H1 (cell line): ENCODE data around the gene SPHKAP. TPM values are rescaled to one million over a fixed set of nuclear protein-coding genes. Genes with fewer than 3 reads are reported as not detected.

Source experiments
- CTCF ChIA-PET: fragments of 300-600 bp; sonication (Branson Sonifier 250); formaldehyde crosslinking; loops from one replicate; lab custom pipeline; 2021; ENCODE audit not compliant: partially characterized antibody; lab: Charles Lee
- POLR2A ChIA-PET: fragments of 300-600 bp; sonication (Branson Sonifier 250); formaldehyde crosslinking; loops from one replicate; lab custom pipeline; 2021; ENCODE audit warnings: inconsistent platforms; ENCODE audit not compliant: partially characterized antibody; lab: Charles Lee
- DNase-seq, 2 experiments: peaks; one replicate each; pipeline versions ENCODE4 v3.0.0 to v3.0.0-alpha.2; 2010 to 2022; ENCODE audit warnings: low spot score in 2 of 2, low read depth in 1 of 2, mixed read lengths in 1 of 2
- FAIRE-seq: peaks from 2 replicates; lab custom pipeline; 2011; peaks lifted over from hg19 to GRCh38; lab: Jason Lieb, UNC
- H2AFZ ChIP-seq: 2 replicates; pipeline ENCODE4 v1.8.1; 2012; ENCODE audit warnings: low read length, inconsistent platforms
- H2AK5ac ChIP-seq: 2 replicates; pipeline ENCODE4 v1.6.1; 2013; ENCODE audit warnings: low read depth, low read length
- H2BK120ac ChIP-seq: replicated peaks from 2 replicates; pipeline ENCODE3; 2013; ENCODE audit warnings: low read depth, low read length, inconsistent platforms
- H2BK12ac ChIP-seq: 2 replicates; pipeline ENCODE4 v1.6.1; 2013; ENCODE audit warnings: low read depth, low read length
- H2BK15ac ChIP-seq: 2 replicates; pipeline ENCODE4 v1.6.1; 2013; ENCODE audit warnings: low read length
- H2BK20ac ChIP-seq: 2 replicates; pipeline ENCODE4 v1.6.1; 2013; ENCODE audit warnings: low read length
- H2BK5ac ChIP-seq: 2 replicates; pipeline ENCODE4 v1.6.1; 2013; ENCODE audit warnings: low read depth, low read length
- H3K14ac ChIP-seq: 2 replicates; pipeline ENCODE4 v1.6.1; 2013; ENCODE audit warnings: inconsistent platforms; ENCODE audit not compliant: insufficient read length
- H3K18ac ChIP-seq: 2 replicates; pipeline ENCODE4 v1.6.1; 2013; ENCODE audit warnings: low read length; ENCODE audit errors: extremely low read depth
- H3K23ac ChIP-seq: 2 replicates; pipeline ENCODE4 v1.6.1; 2013; ENCODE audit warnings: inconsistent platforms; ENCODE audit not compliant: insufficient read length
- H3K23me2 ChIP-seq: 2 replicates; pipeline ENCODE4 v1.6.1; 2013; ENCODE audit warnings: low read depth, low read length
- H3K27ac ChIP-seq: 2 replicates; pipeline ENCODE4 v1.6.1; 2011; ENCODE audit warnings: low read depth, low read length, inconsistent platforms
- H3K27me3 ChIP-seq, 4 experiments: replicated peaks in 1 of 4; 1 replicate in 1 of 4; 2 replicates in 3 of 4; pipeline versions ENCODE4 v1.6.1 to v1.8.1; 2011 to 2013; ENCODE audit warnings: low read length in 3 of 4, mild to moderate bottlenecking in 3 of 4, inconsistent platforms in 2 of 4, mixed read lengths in 2 of 4, moderate library complexity in 1 of 4; ENCODE audit not compliant: control insufficient read depth in 3 of 4, insufficient read depth in 3 of 4; ENCODE audit errors: extremely low read depth in 1 of 4
- H3K36me3 ChIP-seq, 4 experiments: 2 replicates each; pipeline versions ENCODE4 v1.6.1 to v1.8.1; 2011 to 2013; ENCODE audit warnings: mild to moderate bottlenecking in 4 of 4, low read length in 3 of 4, moderate library complexity in 2 of 4, control low read depth in 1 of 4, inconsistent platforms in 1 of 4; ENCODE audit not compliant: insufficient read depth in 4 of 4, control insufficient read depth in 2 of 4
- H3K4ac ChIP-seq: replicated peaks from 2 replicates; pipeline ENCODE3; 2013; ENCODE audit warnings: low read length, low read depth, mixed read lengths, inconsistent platforms; ENCODE audit not compliant: insufficient read length
- H3K4me1 ChIP-seq, 4 experiments: replicated peaks in 1 of 4; 1 replicate in 1 of 4; 2 replicates in 3 of 4; pipeline versions ENCODE4 v1.6.1 to v1.8.1; 2011 to 2013; ENCODE audit warnings: low read length in 3 of 4, inconsistent platforms in 2 of 4, mixed read lengths in 1 of 4; ENCODE audit not compliant: insufficient read depth in 4 of 4, control insufficient read depth in 3 of 4
- H3K4me2 ChIP-seq, 2 experiments: 2 replicates each; pipeline versions ENCODE4 v1.6.1 to v1.8.1; 2011 to 2013; ENCODE audit warnings: low read depth in 2 of 2, low read length in 2 of 2, control low read depth in 1 of 2, inconsistent platforms in 1 of 2, mild to moderate bottlenecking in 1 of 2; ENCODE audit not compliant: insufficient read depth in 1 of 2
- H3K4me3 ChIP-seq, 4 experiments: fragments of 200-600, 300-600 bp in 1 of 4; sonication (generic), shearing (Covaris generic), sonication (Bioruptor Twin) in 1 of 4; 2 replicates each; pipeline versions ENCODE4 v1.5.1 to v1.8.1; 2011 to 2016; ENCODE audit warnings: low read length in 4 of 4, low read depth in 3 of 4, control low read depth in 2 of 4, inconsistent platforms in 2 of 4, mild to moderate bottlenecking in 2 of 4, mixed read lengths in 1 of 4, moderate library complexity in 1 of 4; ENCODE audit not compliant: insufficient read depth in 2 of 4; ENCODE audit errors: extremely low read depth in 1 of 4
- H3K56ac ChIP-seq: replicated peaks from 2 replicates; pipeline ENCODE3; 2013; ENCODE audit warnings: low read depth, mild to moderate bottlenecking, mixed read lengths, low read length, inconsistent platforms; ENCODE audit not compliant: insufficient read length
- H3K79me1 ChIP-seq: 2 replicates; pipeline ENCODE4 v1.6.1; 2013; ENCODE audit warnings: low read depth, low read length, control low read depth
- H3K79me2 ChIP-seq, 2 experiments: 2 replicates each; pipeline versions ENCODE4 v1.6.1 to v1.8.1; 2012 to 2013; ENCODE audit warnings: low read length in 2 of 2, mild to moderate bottlenecking in 2 of 2, inconsistent platforms in 1 of 2; ENCODE audit not compliant: insufficient read depth in 2 of 2, control insufficient read depth in 1 of 2
- H3K9ac ChIP-seq, 4 experiments: replicated peaks in 1 of 4; 1 replicate in 1 of 4; 2 replicates in 3 of 4; pipeline versions ENCODE4 v1.6.1 to v1.8.1; 2011 to 2013; ENCODE audit warnings: low read depth in 3 of 4, low read length in 3 of 4, control low read depth in 2 of 4, mild to moderate bottlenecking in 2 of 4, moderate library complexity in 2 of 4, inconsistent platforms in 1 of 4; ENCODE audit errors: extremely low read depth in 1 of 4
- H3K9me3 ChIP-seq, 2 experiments: 2 replicates each; pipeline versions ENCODE4 v1.6.1 to v1.8.1; 2012 to 2013; ENCODE audit warnings: mild to moderate bottlenecking in 2 of 2, moderate library complexity in 2 of 2, control low read depth in 1 of 2, inconsistent platforms in 1 of 2, low read depth in 1 of 2, low read length in 1 of 2, mixed read lengths in 1 of 2; ENCODE audit not compliant: insufficient read depth in 2 of 2
- H4K20me1 ChIP-seq, 2 experiments: replicated peaks in 1 of 2; 2 replicates each; pipeline versions ENCODE3 to v1.8.1; 2011 to 2013; ENCODE audit warnings: inconsistent platforms in 2 of 2, low read length in 2 of 2, mild to moderate bottlenecking in 1 of 2; ENCODE audit not compliant: insufficient read depth in 2 of 2, control insufficient read depth in 1 of 2
- H4K5ac ChIP-seq: 2 replicates; pipeline ENCODE4 v1.6.1; 2013; ENCODE audit warnings: low read length, low read depth, mixed read lengths, inconsistent platforms; ENCODE audit not compliant: insufficient read length
- H4K8ac ChIP-seq: 2 replicates; pipeline ENCODE4 v1.8.0; 2013; ENCODE audit warnings: mild to moderate bottlenecking, moderate library complexity, low read length, inconsistent platforms; ENCODE audit not compliant: insufficient read depth; ENCODE audit errors: extremely low read depth
- H4K91ac ChIP-seq: replicated peaks from 2 replicates; pipeline ENCODE3; 2013; ENCODE audit warnings: low read length, mixed read lengths, inconsistent platforms; ENCODE audit not compliant: insufficient read length
- EZH2 ChIP-seq: fragments of 200-600 bp; sonication (generic); IDR thresholded peaks from 2 replicates; pipeline ENCODE4 v1.7.1; 2012; ENCODE audit warnings: low read depth, mild to moderate bottlenecking, moderate library complexity, low read length, inconsistent platforms; ENCODE audit not compliant: severe bottlenecking
- JUN ChIP-seq: IDR thresholded peaks from 2 replicates; pipeline ENCODE4 v1.6.1; 2011; ENCODE audit warnings: low read depth, mild to moderate bottlenecking, improper control_type of control experiment, low read length
- PHF8 ChIP-seq: fragments of 200-600 bp; sonication (generic); conservative IDR thresholded peaks from 2 replicates; pipeline ENCODE4 v1.7.1; 2012; ENCODE audit warnings: low read depth, mild to moderate bottlenecking, inconsistent platforms, low read length, moderate library complexity
- POLR2AphosphoS5 ChIP-seq: IDR thresholded peaks from 2 replicates; pipeline ENCODE4 v1.6.1; 2011; ENCODE audit warnings: low read depth, low read length
- RBBP5 ChIP-seq: IDR thresholded peaks from 2 replicates; pipeline ENCODE4 v1.7.1; 2012; ENCODE audit warnings: low read depth, mild to moderate bottlenecking, inconsistent platforms, low read length, moderate library complexity, borderline replicate concordance
- SP1 ChIP-seq: IDR thresholded peaks from 2 replicates; pipeline ENCODE4 v1.6.1; 2011; ENCODE audit warnings: low read depth, low read length
- SP4 ChIP-seq: IDR thresholded peaks from 2 replicates; pipeline ENCODE4 v1.6.1; 2012; ENCODE audit warnings: low read length, inconsistent platforms
- SRF ChIP-seq: IDR thresholded peaks from 2 replicates; pipeline ENCODE4 v1.6.1; 2011; ENCODE audit warnings: mild to moderate bottlenecking, low read depth, low read length, moderate library complexity
- SUZ12 ChIP-seq: fragments of 200-600 bp; sonication (generic); IDR thresholded peaks from 2 replicates; pipeline ENCODE4 v1.6.1; 2012; ENCODE audit warnings: mild to moderate bottlenecking, inconsistent platforms, low read length, moderate library complexity, mixed read lengths
- TAF1 ChIP-seq: IDR thresholded peaks from 2 replicates; pipeline ENCODE4 v1.6.1; 2011; ENCODE audit warnings: mild to moderate bottlenecking, low read depth, low read length
- TEAD4 ChIP-seq: IDR thresholded peaks from 2 replicates; pipeline ENCODE4 v1.6.1; 2012; ENCODE audit warnings: low read depth, low read length, inconsistent platforms, mixed read lengths
- WGBS, 2 experiments: shearing (Covaris generic) in 1 of 2; methylation state at CpG; one replicate each; pipeline versions ENCODE4 v1.1.6 to v1.1.7; 2013 to 2015; ENCODE audit warnings: low lambda C conversion rate in 2 of 2, mixed read lengths in 2 of 2, inconsistent platforms in 1 of 2, low coverage in 1 of 2, missing lambda C conversion rate in 1 of 2; ENCODE audit not compliant: insufficient replicate concordance in 2 of 2, insufficient coverage in 1 of 2, insufficient read length in 1 of 2; ENCODE audit errors: extremely low coverage in 1 of 2, missing lambda C conversion rate in 1 of 2; 5-methylcytosine and 5-hydroxymethylcytosine counted together
- polyA plus RNA-seq, 7 experiments: library from polyadenylated mRNA; depleted of rRNA in 3 of 7; stranded (reverse) in 5 of 7; unstranded in 2 of 7; fragments of >200 nt in 5 of 7; fragments of 200-250 nt in 2 of 7; gene quantifications; 1 replicate in 5 of 7; 2 replicates in 1 of 7; 4 replicates in 1 of 7; pipeline versions ENCODE4 v1.2.1 to v1.2.3, GENCODE V29; 2011 to 2013; ENCODE audit warnings: missing spikeins in 2 of 7, mixed read lengths in 2 of 7
- total RNA-seq: library from RNA; stranded (reverse); fragmentation: NEBNext Ultra II Directional; extraction: Animal tissue kit (Norgen Biotek cat#: 25700); gene quantifications from 2 replicates; pipeline ENCODE4 v1.2.1, GENCODE V29; 2021
- TF ChIP-seq, protein P1 (sequence below): IDR thresholded peaks from 2 replicates; pipeline ENCODE4 v1.6.1; 2012; ENCODE audit warnings: inconsistent platforms

The SPHKAP gene
- total and polyA plus RNA-seq, 2 of the 8 experiments (the other 6 are each of a cell fraction or from before 2014, with no cell fraction given): 0.02 TPM; not detected in 1

DNA sequence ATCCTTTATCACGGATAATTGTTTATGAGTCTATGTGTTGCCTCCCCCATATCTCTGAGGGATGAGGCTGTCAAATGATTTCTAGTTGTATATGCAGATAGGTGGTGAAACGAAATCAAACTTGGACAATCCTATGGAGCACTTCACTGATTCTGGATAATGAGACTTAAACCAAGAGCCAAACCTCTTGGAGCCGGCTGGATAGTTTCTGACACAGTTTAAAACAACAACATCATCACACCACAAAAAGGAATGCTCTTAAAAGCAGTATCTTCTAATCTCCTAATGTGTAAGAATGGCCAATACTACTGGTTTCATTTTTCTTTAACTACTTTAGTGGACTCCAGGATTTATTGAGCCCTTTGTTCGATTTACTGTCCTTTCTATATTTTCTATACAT is 36.5 kb downstream of the SPHKAP start:
- WGBS, 2 experiments: 86% methylated on average over 4 of the region's 4 CpGs; no CpG with 5 or more reads in 1 of the 2 experiments
- Histone ChIP-seq H3K18ac (no peak overlapping the region), H2BK120ac (no peak overlapping the region), H4K8ac (no peak overlapping the region), H2AFZ (no peak overlapping the region), H3K4me2 (no peak overlapping the region), H2BK20ac (no peak overlapping the region), H3K9me3 (no peaks in the 10 kb centered on the region), H3K4me3 (no peak overlapping the region), H4K5ac (no peak overlapping the region), H2BK15ac (no peak overlapping the region), H4K91ac (no peak overlapping the region), H4K20me1 (no peaks in the 10 kb centered on the region), H2BK12ac (no peak overlapping the region), H3K36me3 (no peaks in the 10 kb centered on the region), H3K27me3 (no peaks in the 10 kb centered on the region), H3K4ac (no peak overlapping the region), H3K23ac (no peak overlapping the region), H3K56ac (no peak overlapping the region), H3K23me2 (no peaks in the 10 kb centered on the region), H3K79me2 (no peaks in the 10 kb centered on the region), H2AK5ac (no peak overlapping the region), H3K9ac (no peak overlapping the region), H3K79me1 (no peaks in the 10 kb centered on the region), H2BK5ac (no peak overlapping the region), H3K27ac (no peak overlapping the region), H3K14ac (no peak overlapping the region), H3K4me1 (no peaks in the 10 kb centered on the region)
- TF ChIP-seq, protein P1, sequence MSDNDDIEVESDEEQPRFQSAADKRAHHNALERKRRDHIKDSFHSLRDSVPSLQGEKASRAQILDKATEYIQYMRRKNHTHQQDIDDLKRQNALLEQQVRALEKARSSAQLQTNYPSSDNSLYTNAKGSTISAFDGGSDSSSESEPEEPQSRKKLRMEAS: no peak
- TF ChIP-seq JUN (no peak), SUZ12 (no peak), SRF (no peak), RBBP5 (no peak), EZH2 (no peak), TAF1 (no peak), TEAD4 (no peak), POLR2AphosphoS5 (no peak), SP4 (no peak), SP1 (no peak), PHF8 (no peak)
- FAIRE-seq (no peak), DNase-seq (no peak)
- POLR2A ChIA-PET: no interaction called here
- CTCF ChIA-PET: interaction anchor here (0.6 kb wide), 1 partner anchor 53 kb away, joined by 3 read pairs; no protein-coding TSS in a partner anchor
